Activated CD4-positive, alpha-beta T cell treated with anti-CD3 and anti-CD28 coated beads, Interleukin-10, Interleukin-2, amounts not matched to agents 100 ng/mL and 50 ng/mL, durations not matched to agents 16 hours and 8 hours (primary cell): ENCODE results near the gene GGA3.

Experiments used
- DNase-seq: peaks from one replicate; pipeline ENCODE4 v3.0.0-alpha.2; 2020

Gene GGA3

DNA sequence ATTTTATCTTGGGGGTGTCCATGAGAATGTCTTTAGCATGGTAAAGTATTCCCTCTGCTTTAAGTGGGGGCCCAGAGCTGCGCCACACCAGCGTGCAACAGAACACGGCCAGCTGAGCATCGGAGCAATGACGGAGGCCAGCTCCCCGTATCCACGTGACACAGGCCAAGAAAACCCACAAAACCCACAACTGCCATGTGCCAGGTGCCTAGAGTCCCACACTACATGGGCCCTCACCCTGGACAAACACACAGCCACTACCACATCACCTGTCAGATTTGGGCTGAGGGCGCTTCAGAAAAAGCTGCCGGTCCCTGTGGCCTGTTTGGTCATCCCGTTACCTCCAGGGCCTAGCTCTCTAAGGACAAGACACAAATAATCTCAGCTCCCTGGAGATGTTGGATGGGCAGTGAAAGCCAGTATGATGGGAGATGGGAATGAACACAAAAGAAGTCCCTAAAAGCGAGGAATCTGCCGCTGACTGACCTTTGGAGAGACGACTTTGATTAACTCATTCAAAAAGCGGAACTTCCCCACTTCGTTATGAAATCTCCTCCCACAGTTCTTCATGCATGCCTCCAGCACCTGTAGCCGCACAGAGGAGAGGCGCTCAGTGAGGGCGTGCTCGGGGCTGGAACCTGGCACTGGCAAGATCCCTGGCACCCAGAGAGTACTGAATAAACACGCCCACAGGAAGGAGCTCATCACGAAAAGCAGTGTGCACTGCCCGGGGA lies 17.1 kb downstream of the GGA3 start:
- no peak for DNase-seq

DNA sequence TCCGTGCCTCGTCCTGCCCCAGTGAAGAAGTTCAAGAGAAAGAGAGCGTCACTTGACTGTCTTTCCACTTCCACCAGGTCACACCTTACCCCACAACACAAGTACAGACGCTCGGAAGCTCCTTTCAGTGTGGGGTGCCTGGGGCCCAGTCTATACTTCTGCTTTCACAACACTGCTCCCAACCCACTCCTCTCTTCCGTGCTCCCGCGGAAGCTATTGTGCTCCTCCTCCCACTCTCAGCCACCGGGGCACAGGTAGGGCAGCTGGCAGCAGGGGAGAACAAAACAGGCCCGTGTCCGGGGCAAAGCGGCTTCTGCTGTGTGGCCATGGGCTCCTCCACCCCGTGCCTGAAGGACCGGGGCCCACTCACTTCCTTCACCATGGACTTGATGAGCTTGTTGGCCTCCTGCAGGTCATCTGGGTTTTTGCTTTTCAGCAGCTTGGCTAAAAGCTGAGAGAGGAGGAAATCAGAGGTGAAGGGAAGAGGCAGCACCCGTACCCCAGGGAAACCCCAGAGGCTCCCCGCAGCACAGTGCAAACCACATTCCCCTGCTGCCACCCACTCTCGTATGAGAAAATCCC lies 18.9 kb downstream of the GGA3 start:
- peak; percentile 49 for DNase-seq

DNA sequence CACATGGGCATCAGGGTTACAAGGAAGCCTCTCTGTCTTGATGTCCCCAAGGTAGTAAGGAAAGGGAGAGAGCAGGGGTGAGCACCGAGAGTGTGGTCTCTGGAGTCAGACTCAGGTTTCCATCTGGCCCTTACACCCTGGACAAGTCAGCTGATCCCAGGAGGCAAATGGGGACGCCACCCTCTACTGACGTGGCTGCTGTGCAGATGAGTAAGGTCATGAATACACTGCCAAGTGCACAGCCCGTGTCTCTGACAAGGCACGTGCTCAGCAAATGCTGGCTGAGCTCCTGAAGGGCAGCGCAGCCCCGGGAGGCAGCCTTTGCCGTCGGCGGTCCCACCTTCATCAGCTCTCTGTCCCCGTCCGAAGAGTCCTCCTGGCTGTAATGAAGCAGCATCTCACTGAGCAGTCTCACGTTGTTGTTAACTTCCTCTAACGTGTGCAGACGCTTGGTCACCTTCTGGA lies 19.4 kb downstream of the GGA3 start:
- peak; percentile 26 for DNase-seq

DNA sequence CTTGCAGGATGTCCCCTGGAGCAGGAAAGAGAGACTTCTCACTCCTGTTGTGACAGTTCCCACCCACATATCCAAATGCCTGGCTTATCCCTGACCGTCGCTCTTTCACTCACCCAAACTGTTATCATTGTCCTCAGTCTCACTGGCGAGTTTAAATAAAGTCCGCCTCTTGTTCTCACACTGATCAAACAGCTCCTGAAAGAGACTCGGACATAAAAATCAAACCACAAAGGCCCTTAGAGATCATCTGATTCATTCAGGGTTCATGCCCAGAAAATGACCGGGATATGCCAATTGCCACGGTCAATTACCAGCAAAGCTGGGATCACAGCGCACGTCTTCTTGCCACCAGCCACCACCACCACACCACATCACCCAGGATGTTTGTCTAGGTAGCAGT lies 19.9 kb downstream of the GGA3 start:
- no peak for DNase-seq

DNA sequence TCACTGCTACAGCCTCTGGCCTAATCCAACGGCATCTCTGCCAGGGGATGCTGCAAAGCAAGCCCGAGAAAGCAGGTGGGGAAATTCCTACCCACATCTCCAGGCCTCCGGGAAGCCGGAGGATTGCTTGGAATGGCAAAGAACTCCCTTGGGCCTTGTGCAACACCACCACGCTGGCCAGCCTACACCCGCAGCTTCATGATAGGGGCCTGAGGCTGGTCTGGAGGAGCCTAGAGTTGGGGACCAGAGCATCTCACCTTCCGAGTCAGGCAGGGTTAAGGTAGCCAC lies 20.3 kb downstream of the GGA3 start:
- DNase-seq, result no peak

DNA sequence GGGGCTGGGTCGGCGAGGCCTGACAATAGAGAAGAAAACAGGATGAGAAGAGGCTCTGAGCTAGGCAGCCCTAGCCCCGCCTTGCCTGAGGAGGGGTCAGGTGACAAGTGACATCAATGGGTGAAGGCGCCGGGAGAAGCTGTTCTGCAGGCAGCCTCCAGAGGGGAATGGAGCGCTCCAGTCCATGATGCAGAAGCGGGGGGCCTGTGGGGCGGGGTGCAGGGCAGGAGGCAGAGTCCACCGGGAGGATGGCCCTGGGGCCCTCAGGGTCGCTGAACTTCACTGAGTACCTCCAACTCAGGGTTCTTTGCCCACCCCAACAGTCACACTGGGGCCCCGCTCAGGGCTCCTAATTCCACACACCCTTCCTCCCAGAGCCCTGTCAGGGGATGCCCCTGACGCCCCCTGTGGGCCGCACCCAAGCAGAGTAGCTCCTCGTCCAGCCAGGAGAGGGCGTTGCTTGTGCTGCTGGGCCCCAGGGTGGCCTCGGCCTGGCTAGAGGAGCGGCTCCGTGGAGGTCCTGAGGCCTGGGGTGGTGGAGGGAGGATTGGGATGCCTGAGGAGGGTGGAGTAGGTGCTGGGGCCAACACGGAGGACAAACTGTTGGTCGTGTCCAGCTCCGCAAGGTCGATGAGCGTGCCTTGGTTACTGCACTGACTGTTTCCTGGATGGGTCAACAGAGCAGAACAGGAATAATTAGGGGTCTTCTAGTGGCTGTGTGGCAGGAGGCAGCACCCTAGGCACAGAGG lies 20.8 kb downstream of the GGA3 start:
- peak; percentile 48 for DNase-seq

DNA sequence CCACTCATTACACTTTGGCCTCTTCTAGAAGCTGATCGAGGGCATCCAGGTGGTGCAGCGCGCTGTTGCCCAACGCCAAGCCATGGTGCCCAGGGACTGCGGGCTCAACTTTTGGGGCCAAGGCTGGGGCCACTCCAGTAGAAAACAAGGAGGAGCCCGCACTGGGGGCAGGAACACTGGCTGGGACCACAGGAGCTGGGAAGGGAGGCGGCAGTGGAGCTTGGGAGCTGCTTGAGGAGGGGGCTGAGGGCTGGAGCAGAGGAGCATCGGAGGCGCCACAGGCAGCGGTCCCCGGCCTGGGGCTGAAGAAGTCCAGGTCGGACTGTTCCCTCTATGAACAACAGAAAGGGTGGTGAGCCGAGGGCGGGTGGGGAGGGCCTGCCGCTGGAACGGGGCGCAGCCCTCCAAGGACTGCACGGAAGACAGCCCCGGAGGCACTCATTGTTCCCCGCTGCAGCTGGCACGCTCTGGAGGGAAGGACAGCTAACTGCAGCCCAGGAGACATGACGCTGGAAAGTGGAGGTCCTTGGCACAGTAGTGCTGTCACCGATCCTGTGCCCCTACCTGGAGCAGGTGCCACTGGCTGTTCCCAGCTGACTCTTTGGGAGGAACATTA lies 21.5 kb downstream of the GGA3 start:
- DNase-seq, result no peak

DNA sequence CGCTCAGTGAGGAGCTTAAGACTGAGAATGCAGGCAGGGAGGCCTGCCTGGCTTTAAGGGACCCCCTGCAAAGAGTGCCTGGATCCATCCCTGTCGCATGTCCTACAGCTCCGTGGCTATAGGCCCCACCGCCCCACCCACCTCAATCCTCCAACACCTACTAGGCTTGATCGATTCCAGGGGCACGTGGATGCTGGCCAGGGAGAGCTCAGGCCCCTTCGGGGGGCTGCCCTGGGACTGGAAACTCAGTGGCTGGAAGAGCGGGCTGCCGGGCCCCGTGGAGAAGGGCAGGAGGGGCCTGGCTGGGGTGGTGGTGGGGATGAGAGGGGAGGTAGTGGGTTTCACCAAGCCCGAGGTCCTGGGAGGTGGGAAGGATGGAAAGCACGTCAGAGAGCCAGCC lies 22.2 kb downstream of the GGA3 start:
- DNase-seq, result no peak

DNA sequence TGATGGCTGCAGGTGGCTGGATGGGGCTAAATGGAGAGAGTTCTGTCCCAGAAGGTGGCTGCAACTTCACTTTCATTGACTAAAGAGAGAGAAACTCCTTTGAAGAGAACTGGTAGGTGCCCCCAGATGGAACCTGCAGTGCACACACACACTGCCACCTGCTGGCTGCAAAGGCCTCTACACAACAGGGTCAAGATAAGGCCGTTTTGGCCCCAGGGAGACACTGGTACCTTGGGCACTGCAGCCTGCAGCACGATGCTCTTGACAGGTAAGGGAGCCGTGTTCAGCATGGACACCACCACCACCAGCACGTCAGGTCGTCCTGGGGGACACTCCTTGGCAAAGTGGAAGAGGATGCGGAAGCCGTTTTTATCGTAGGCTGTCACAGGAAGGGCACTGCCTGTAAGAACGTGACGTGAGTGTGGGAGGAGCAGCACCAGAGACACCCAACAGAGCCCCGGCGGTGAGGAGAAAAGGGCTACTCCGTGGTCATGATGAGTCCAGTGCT lies 22.7 kb downstream of the GGA3 start:
- DNase-seq, result peak; percentile 76

DNA sequence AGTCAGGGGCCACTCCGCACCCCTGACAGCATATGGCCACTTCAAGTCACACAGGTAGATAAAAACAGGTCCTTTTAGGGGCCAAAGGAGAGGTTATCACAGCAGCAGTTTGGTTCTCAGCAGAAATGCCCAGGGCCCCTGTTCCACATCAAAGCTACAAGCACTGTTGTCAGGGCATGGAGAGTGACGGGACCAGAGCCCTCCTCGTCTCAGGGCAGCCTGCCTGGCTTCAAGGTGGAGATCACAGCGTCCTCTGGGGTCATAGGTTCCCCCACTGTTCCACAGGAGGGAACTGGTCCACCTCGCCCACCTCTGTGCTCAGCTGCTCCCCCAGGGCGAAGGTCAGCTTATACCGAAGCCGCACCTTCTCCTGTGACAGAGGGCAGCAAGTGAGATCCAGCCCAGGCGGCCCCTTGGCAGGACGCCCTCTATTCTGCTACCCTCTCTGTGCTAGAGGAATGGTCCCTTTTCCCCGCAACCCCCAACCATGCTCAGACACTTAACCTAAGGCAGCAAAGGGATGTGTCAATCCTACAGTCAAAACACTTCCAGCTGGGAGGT lies 23.3 kb downstream of the GGA3 start:
- no peak for DNase-seq

DNA sequence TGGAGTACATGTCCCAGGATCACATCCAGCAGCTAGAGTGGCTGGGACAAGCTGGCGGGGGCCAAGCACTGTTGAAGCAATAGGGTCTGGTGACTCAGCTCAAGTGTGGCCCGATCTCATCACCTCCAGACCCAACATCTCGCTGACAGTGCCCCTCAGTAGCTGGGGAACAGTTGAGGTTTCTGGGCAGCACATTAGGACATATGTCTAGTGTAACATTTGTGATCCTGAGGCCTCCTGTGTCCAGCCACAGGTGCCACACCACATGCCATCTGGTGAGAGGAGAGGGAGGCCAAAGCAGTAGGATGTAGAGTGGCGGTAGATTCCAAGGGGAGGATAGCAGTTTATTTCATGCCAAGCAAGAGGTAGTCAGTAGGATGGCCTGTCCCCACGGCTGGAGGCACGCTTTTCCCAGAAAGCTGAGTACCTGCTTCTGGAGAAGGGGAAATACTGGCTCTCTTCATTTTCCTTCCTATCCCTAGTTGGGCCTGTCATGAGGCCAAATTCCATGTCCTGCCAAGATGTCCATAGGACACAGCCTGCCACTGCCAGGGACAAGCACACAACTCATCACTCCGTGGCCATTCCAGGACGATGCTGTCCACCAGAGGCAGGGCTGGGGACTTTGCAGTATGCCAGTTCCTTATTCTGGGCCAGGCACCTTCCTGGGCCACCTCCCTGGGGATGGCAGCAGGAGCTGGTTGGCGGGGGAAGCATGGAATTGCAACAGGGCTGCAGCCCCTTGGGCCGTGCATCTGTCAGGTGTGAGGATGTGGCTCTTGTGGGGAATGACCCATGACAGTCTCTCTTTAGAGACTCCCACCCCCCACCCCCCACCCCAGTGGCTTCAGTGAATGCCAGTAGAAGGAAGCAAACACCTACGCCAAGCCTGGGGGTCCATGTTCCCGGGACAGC lies 24.0 kb downstream of the GGA3 start:
- no peak for DNase-seq

DNA sequence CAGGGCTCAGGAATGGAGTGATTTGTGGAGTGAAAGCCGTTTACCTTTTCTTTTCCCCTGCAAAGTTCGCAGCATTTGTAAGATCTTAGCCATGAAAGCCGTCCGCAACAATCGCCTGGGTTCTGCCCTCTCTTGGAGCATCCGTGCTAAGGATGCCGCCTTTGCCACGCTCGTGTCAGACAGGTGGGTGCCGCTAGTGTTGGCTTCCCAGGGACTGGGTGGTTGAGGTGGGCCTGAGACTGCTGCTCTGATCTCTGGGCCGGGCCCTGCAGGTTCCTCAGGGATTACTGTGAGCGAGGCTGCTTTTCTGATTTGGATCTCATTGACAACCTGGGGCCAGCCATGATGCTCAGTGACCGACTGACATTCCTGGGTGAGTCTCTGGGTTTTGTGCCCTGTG lies 28.6 kb downstream of the GGA3 start:
- no peak for DNase-seq

DNA sequence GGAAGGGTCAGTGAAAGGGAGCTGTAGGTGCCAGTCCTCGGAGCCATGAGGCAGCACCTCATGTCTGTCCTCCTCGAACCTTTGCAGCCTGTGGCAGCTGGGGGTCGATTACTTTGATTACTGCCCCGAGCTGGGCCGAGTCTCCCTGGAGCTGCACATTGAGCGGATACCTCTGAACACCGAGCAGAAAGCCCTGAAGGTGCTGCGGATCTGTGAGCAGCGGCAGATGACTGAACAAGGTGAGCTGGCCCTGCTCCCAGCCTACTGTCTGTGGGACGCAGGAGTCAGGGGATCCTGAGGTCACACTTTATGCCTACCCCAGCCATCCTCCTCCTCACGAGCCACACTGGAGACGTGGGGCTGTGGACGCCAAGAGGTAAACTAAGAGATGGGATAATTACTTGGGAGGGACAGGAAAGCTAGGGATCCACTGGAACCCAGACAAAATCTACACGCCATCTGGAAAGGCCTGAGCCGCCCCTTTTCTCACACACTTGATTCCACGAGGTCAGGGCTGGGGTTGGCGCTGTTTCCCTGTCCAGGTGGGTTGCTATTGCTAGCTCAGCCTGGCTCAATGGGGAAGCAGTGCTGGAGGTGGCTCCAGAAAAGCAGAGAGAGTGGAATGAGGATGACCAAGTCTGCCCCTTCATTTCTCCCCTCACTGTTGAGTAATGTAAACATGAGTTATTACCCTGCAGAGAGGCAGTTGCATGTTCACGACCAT lies 29.5 kb downstream of the GGA3 start:
- DNase-seq, result no peak

DNA sequence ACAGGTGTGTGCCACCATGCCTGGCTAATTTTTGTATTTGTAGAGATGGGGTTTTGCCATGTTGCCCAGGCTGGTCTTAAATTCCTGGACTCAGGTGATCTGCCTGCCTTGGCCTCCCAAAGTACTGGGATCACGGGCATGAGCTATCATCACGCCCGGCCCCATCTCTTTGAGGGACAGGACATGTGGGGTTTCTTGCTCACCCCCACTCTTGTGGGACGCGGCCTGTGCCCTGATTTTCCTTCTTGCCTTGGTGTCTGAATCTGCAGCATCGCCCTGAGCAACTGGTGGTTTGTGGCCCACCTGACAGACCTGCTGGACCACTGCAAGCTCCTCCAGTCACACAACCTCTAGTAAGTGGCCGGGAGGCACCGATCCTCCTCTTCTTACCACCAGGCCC lies 30.3 kb downstream of the GGA3 start:
- DNase-seq, result no peak

DNA sequence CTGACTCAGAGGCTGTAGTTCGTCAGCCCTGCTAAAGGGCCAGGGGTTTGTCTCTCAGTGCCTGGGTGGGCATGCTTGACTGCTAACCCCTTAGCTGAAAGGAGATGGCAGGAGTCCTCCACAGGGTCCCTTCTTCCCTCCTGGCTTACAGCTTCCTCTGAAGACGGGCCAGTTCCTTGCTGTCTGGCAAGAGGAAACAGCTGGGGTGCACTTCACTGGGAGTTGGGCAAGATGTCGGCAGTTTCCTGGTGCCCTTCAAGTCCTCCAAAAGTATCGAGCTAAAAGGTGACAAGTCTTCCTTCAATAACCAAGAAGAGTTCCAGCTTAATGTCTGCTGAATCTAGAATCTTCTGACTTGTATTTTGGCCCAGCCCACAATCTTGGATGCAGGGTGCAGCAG lies 32.6 kb downstream of the GGA3 start:
- no peak for DNase-seq

DNA sequence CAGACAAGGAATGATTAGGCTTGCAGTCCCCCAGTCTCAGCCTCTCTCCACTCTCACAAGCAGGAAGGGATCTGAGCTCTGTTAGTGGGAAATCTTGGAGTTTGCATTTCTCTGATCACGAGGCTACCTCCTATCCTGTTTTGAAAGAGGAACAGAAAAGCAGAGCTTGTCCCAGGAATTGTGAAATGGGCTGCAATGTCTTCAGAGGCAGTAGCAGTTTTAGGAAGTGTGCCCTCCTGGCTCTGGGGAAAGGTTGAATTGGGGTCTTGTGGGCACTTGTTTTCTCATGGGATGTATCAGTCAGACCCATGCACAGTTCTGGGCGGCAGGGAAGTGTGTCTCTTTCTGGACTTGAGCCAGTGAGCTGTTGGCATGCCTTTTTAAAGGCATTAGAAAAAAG lies 33.1 kb downstream of the GGA3 start:
- DNase-seq, result no peak

DNA sequence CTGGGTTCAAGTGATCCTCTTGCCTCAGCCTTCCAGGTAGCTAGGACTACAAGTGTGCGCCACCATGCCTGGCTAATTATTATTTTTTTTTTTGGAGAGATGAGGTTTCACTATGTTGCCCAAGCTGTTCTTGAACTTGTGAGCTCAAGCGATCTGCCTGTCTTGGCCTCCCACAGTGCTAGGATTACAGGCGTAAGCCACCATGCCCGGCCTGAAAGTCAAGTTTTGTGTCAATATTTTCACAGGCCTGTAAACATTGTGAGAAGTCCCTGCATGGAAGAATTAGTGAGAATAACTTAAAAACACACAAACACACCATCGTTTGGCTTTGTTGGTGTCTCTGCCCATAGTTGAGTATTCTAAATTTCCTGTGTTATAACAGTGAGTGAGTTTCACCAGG lies 33.7 kb downstream of the GGA3 start:
- no peak for DNase-seq

DNA sequence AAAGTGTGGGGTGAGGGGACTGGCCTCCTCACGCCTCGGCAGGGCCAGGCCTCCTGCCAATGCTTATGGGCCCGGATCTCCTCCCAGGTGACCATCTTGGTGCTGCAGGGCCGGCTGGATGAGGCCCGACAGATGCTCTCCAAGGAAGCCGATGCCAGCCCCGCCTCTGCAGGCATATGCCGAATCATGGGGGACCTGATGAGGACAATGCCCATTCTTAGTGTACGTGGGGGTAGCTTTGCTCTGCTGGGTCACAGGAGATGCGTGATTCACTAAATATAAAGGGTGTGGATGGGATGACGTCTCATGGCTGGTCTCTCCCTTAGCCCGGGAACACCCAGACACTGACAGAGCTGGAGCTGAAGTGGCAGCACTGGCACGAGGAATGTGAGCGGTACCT lies 36.4 kb downstream of the GGA3 start:
- DNase-seq, result no peak

DNA sequence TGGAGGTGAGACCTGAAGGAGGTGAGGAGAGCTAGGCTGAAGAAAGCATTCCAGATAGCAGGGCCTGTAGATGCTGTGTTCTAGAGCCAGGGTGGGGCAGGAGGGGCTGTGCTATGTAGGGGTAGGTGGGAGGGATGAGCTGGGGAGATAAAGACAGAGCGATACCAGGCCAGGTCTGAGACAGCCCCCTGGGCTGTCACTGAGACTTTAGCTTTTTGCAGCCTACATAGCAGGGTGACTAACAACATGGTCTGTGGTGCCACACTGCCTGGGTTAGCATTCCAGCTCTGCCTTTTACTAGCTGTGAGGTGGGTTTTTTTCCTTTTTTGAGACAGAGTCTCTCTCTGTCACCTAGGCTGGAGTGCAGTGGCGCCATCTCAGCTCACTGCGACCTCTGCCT lies 41.6 kb downstream of the GGA3 start:
- DNase-seq, result no peak

DNA sequence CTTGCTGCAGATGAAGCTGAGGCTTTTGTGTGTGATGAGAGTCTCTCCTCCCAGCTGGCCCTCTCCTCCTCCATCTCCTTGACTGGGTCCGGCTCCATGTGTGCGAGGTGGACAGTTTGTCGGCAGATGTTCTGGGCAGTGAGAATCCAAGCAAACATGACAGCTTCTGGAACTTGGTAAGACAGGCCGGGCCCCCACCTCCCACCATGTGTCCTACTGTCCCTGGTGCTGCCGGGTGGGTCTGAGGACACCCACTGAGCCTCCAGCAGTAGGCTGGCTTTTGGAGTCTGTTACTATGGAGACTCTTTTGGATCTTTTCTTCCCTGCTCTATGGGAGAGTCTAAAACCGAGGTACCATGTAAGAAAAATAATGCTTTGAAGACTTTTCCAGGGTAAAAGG lies 43.3 kb downstream of the GGA3 start:
- DNase-seq, result no peak

DNA sequence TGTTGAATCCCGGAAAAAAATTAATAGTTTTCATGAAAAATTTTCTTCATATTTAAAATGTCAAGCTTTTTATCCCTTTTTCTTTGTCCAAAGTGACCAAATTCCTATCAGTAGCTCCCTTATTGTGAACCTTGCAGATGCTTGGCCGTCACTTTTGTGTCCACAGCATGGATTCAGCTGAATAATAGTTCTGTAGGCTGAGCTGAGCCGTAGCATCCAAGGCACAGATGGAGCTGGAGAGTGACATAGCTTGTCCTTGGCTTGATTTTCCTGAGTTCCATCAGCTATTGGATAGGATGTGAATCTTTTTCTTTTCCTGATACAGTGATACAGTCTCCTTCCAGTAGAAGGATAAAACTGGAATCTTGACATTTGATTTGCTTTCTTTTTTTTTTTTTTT lies 52.3 kb downstream of the GGA3 start:
- DNase-seq, result no peak

DNA sequence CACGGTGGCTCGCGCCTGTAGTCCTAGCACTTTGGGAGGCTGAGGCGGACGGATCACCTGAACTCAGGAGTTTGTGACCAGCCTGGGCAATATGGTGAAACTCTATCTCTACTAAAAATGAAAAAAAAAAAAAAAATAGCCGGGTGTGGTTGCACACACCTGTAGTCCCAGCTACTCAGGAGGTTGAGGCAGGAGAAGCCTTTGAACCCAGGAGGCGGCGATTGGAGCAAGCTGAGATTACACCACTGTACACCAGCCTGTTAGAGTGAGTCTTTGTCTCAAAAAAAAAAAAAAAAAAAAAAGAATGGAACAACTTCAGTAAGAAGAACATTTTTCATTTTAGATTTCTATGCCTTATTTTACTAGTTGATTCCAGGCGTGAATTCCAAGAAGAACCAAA lies 53.2 kb downstream of the GGA3 start:
- DNase-seq, result no peak
